ENCODE measurements around the gene SEMA6A. TPM values are rescaled to one million over a fixed set of nuclear protein-coding genes. Genes with fewer than 3 reads are reported as not detected.

The SEMA6A gene
- total and polyA plus RNA-seq, 2 of the 13 experiments (the other 11 are each of a cell fraction or from before 2014, with no cell fraction given), result 5.1 to 6.5 TPM

- H3K4me1 ChIP-seq (ENCODE audit: insufficient read depth, low read length), result no peaks in the 10 kb centered on the region
- FAIRE-seq, result no peak
- intact Hi-C loops (cut with micrococcal nuclease; ENCODE audit: unreplicated experiment) (no loop called here), in situ Hi-C loops (cut with HindIII; ENCODE audit: extremely low pct_ligation_motif_present, low pct_unique_long_range_greater_than_20kb) (no loop called here)
- no peak for ATAC-seq
- H3K4me2 ChIP-seq (ENCODE audit: low read depth, low read length), result no peak overlapping the region
- ChIA-PET POLR2A (no interaction called here), CTCF (ENCODE audit: low intra/inter-chr PET ratio, low total read pairs) (no interaction called here)
- TF ChIP-seq DDIT3 (CRISPR knock-in tag; IDR thresholded peaks at IDR 0.05), result no peak
- TF ChIP-seq ZGPAT (CRISPR knock-in tag; IDR thresholded peaks at IDR 0.05), result no peak
- no peak for TF ChIP-seq FOXK2 (IDR thresholded peaks at IDR 0.05)
- TF ChIP-seq SKIL (CRISPR knock-in tag; IDR thresholded peaks at IDR 0.05; ENCODE audit: borderline replicate concordance), result no peak
- no peak for TF ChIP-seq MTA3 (CRISPR knock-in tag; IDR thresholded peaks at IDR 0.05)
- TF ChIP-seq STAT6 (CRISPR knock-in tag; IDR thresholded peaks at IDR 0.05; ENCODE audit: borderline replicate concordance), result no peak
- no peak for TF ChIP-seq ZNF660 (CRISPR knock-in tag; IDR thresholded peaks at IDR 0.05; ENCODE audit: borderline replicate concordance, low read depth)
- peaks cover 0 to 2% of the 10 kb centered on the region in 2 experiments; a peak in 1 of 5 replicates for H3K36me3 ChIP-seq (replicated peaks in 1 of 2; ENCODE audit: control insufficient read depth in 1 of 2, insufficient read depth in 2 of 2, low read length in 2 of 2)
- H2AFZ ChIP-seq (ENCODE audit: low read length), result no peak overlapping the region
- WGBS (ENCODE audit: low lambda C conversion rate), result 87% methylated on average over 6 of the region's 6 CpGs
- no peak overlapping the region for H3K9ac ChIP-seq (ENCODE audit: insufficient read depth, low read depth, low read length)
- peaks cover 17% of the 10 kb centered on the region for H3K79me2 ChIP-seq (ENCODE audit: insufficient read depth, low read length)
- H3K4me3 ChIP-seq (replicated peaks in 1 of 3; ENCODE audit: insufficient read depth in 1 of 3, low read depth in 2 of 3, low read length in 3 of 3), result no peak overlapping the region
- H4K20me1 ChIP-seq (ENCODE audit: insufficient read depth, low read length), result peaks cover 3% of the 10 kb centered on the region; the same call in 1 of the 2 replicates
- H3K27me3 ChIP-seq (ENCODE audit: control insufficient read depth in 1 of 2, insufficient read depth in 2 of 2, low read length in 2 of 2), result no peaks in the 10 kb centered on the region
- no peak for DNase-seq (ENCODE audit: low spot score)
- H3K27ac ChIP-seq (ENCODE audit: extremely low read length, insufficient read depth, low read length), result no peak overlapping the region
- BruUV-seq (replicated peaks), result no TSS peak
- H3K9me3 ChIP-seq (ENCODE audit: low read length), result no peaks in the 10 kb centered on the region
Measured at GRCh38 chr5:116508835-116509234, 65.8 kb downstream of the SEMA6A start.

All from HepG2 (cell line).